ENCODE data around the gene UNC13B.

- no peak for TF ChIP-seq EZH2 (IDR thresholded peaks at IDR 0.05; ENCODE audit: low read length, unreplicated experiment)
- no peak for TF ChIP-seq CTCF (conservative IDR thresholded peaks at IDR 0.05; ENCODE audit: low read depth, low read length)
- TF ChIP-seq EZH2phosphoT487 (IDR thresholded peaks at IDR 0.05; ENCODE audit: borderline replicate concordance, low read length), result no peak
Measured at GRCh38 chr9:35397923-35398322, 236.1 kb downstream of the UNC13B start.
